Right cardiac atrium (tissue), 5 donors: ENCODE data around the gene PLA2G4D. TPM values are rescaled to one million over a fixed set of nuclear protein-coding genes. Genes with fewer than 3 reads are reported as not detected.

Experiments used
- polyA plus RNA-seq: library from polyadenylated mRNA; stranded (reverse); fragments of 200-250 nt; gene quantifications from one replicate; pipeline ENCODE4 v1.2.3, GENCODE V29; 2013
- total RNA-seq, 4 donors: library from RNA; stranded (reverse); fragmentation: NEBNext Ultra II Directional; extraction: Animal tissue kit (Norgen Biotek cat#: 25700); gene quantifications; one replicate each; pipeline ENCODE4 v1.2.1, GENCODE V29; 2021
- donor health status: healthy with polysubstance abuse.
- donor health status: DM: no; HTN: yes; CAD: no.
- donor health status: DM: no; HTN: no; CAD: no.
- donor health status: DM: no; HTN: yes; CAD: no; lungs with severe emphysema.
- donor health status: DM: yes; HTN: yes; CAD: no.

PLA2G4D gene
- total and polyA plus RNA-seq, 5 donors: not detected

Other genes starting within 250 kb of the PLA2G4D start
- gene SPTBN5, start 200.5 kb downstream of the PLA2G4D start, total RNA-seq: 1 to 10 TPM; 1.7 to 4.3 (median 3.8) TPM
- 2.3 TPM for gene SPTBN5, start 200.5 kb downstream of the PLA2G4D start, polyA plus RNA-seq
- gene EHD4, start 122.0 kb downstream of the PLA2G4D start, total RNA-seq: 10 to 100 TPM; 31.7 to 37.4 (median 35.3) TPM
- 26.3 TPM for gene EHD4, start 122.0 kb downstream of the PLA2G4D start, polyA plus RNA-seq
- gene PLA2G4E, start 73.5 kb downstream of the PLA2G4D start, total RNA-seq: under 1 TPM; 0.06 to 0.26 (median 0.13) TPM
- 0.07 TPM for gene PLA2G4E, start 73.5 kb downstream of the PLA2G4D start, polyA plus RNA-seq
- gene PLA2G4F, start 62.1 kb upstream of the PLA2G4D start, total RNA-seq: 1 to 10 TPM in 2 of 4 donors, under 1 TPM in 1, not detected in 1; 0.54 to 3.0 (median 1.2) TPM
- 1.1 TPM for gene PLA2G4F, start 62.1 kb upstream of the PLA2G4D start, polyA plus RNA-seq
- 10 to 100 TPM; 45.1 to 53.3 (median 48.3) TPM for gene VPS39, start 113.7 kb upstream of the PLA2G4D start, total RNA-seq
- gene VPS39, start 113.7 kb upstream of the PLA2G4D start, polyA plus RNA-seq: 35.5 TPM
- 10 to 100 TPM; 19.1 to 24.3 (median 21.3) TPM for gene GANC, start 178.6 kb upstream of the PLA2G4D start, total RNA-seq
- gene GANC, start 178.6 kb upstream of the PLA2G4D start, polyA plus RNA-seq: 7.4 TPM
- 10 to 100 TPM; 20.5 to 33.6 (median 23.2) TPM for gene TMEM87A, start 178.9 kb upstream of the PLA2G4D start, total RNA-seq
- gene TMEM87A, start 178.9 kb upstream of the PLA2G4D start, polyA plus RNA-seq: 13.6 TPM